ES-I3 (cell line): ENCODE measurements around the gene MRPL45.

Experiments
- H3K36me3 ChIP-seq: 2 replicates; pipeline ENCODE4 v1.6.1; 2013; ENCODE audit warnings: mild to moderate bottlenecking, low read length, control low read depth, moderate library complexity; ENCODE audit not compliant: insufficient read depth
- H3K4me1 ChIP-seq: 2 replicates; pipeline ENCODE4 v1.6.1; 2013; ENCODE audit warnings: mild to moderate bottlenecking, control low read depth, low read length; ENCODE audit not compliant: insufficient read depth
- H3K9ac ChIP-seq: 2 replicates; pipeline ENCODE4 v1.6.1; 2013; ENCODE audit warnings: low read depth, mild to moderate bottlenecking, low read length, moderate library complexity
- H3K9me3 ChIP-seq: 2 replicates; pipeline ENCODE4 v1.6.1; 2013; ENCODE audit warnings: mild to moderate bottlenecking, low read length, moderate library complexity; ENCODE audit not compliant: control insufficient read depth, insufficient read depth

MRPL45 gene

DNA sequence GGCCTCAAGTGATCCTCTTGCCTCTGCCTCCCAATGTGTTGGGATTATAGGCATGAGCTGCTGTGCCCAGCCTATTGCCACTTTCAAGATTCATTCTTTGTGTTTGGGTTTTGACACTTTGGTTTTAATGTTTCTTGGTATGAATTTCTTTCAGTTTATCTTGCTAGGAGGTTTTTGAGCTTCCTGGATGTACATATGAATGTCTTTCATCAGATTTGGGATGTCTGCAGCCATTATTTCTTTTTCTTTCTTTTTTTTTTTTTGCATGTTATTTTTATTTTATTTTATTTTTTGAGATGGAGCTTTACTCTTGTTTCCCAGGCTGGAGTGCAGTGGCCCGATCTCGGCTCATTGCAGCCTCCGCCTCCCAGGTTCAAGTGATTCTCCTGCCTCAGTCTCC, 18.5 kb downstream of the MRPL45 start:
- H3K36me3 ChIP-seq, result no peaks in the 10 kb centered on the region; the same call in 1 of the 2 replicates
- H3K9ac ChIP-seq, result no peak overlapping the region
- no peaks in the 10 kb centered on the region for H3K9me3 ChIP-seq
- no peaks in the 10 kb centered on the region for H3K4me1 ChIP-seq

GRCh38 chr17:38317081-38317480, 20.1 kb downstream of the MRPL45 start:
- H3K36me3 ChIP-seq, result no peaks in the 10 kb centered on the region; the same call in 1 of the 2 replicates
- H3K9me3 ChIP-seq, result no peaks in the 10 kb centered on the region
- no peak overlapping the region for H3K9ac ChIP-seq
- H3K4me1 ChIP-seq, result no peaks in the 10 kb centered on the region

GRCh38 chr17:38320482-38320881, 23.5 kb downstream of the MRPL45 start:
- H3K9me3 ChIP-seq, result no peaks in the 10 kb centered on the region
- peaks cover 4% of the 10 kb centered on the region for H3K36me3 ChIP-seq
- no peak overlapping the region for H3K9ac ChIP-seq
- H3K4me1 ChIP-seq, result peaks cover 13% of the 10 kb centered on the region

DNA sequence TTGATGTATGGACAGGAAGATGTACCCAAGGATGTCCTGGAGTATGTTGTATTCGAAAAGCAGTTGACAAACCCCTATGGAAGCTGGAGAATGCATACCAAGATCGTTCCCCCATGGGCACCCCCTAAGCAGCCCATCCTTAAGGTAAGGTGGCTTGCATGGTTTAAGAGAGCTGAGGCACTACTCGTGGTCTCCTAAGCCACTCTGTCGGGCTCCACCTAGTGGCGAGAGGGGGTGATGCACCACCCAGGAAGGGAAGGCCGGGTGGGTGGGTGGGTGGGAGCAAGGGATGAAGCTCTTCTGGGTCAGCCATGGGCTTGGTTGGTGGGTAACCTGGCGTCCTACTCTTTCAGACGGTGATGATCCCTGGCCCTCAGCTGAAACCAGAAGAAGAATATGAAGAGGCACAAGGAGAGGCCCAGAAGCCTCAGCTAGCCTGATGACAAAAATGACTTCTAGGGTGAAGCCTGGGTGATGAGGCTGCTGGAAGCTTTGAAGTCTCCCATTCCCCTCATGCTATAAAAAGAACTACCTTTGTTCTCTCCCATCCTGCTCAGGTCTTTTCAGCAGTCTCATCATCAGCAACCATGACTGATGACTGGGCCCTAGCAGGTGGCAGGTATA, 25.3 kb downstream of the MRPL45 start:
- Histone ChIP-seq H3K9me3 (no peaks in the 10 kb centered on the region), H3K36me3 (peaks cover 4% of the 10 kb centered on the region), H3K9ac (no peak overlapping the region), H3K4me1 (peaks cover 18% of the 10 kb centered on the region)

DNA sequence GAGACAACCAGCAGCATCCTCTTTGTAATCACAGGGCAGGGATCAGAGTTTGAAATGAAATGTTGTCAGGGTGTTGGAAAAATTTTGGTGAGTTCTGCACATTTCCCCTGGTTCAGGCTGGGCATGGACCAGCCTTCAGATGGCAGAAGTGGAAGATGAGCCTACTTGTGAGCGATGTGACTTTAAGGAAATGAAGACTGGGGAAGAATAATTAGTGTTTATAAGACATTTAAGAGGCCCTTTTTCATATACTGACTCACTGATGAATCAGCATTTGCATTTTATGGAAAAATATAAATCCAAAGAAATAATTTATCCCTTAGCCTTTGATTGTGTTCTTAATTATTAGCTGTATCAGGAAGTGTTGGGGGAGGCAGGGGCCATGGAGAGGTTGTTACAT, 25.9 kb downstream of the MRPL45 start:
- Histone ChIP-seq H3K9ac (no peak overlapping the region), H3K36me3 (peaks cover 4% of the 10 kb centered on the region), H3K9me3 (no peaks in the 10 kb centered on the region), H3K4me1 (peaks cover 18% of the 10 kb centered on the region)

DNA sequence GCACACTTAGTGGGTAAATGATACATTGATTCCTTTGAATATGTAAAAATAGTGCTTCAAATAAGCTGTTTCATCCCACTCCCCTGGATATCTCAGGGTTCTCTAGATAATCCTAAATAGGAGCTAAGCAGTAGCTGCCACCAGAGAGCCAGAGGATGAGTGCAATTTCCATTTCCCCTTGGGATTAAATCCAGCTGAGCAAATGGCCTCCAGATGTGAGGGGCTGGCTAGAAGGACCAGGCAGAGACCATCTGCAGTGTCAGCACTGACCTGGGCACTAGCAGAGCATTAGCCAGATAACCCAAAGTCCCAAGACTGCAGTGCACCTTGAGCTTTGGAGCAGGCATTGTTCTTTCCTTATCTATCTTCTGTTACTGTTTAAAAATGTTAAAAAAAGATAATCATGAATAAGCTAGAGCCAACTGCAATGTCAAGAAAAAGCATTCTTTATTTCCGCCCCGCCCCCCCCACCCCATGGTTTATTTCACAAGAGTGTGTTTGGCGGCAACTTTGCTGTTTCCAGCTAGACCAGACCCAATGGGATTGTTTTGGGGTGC, 27.3 kb downstream of the MRPL45 start:
- H3K9me3 ChIP-seq, result no peaks in the 10 kb centered on the region
- H3K36me3 ChIP-seq, result peaks cover 4% of the 10 kb centered on the region
- no peak overlapping the region for H3K9ac ChIP-seq
- peaks cover 18% of the 10 kb centered on the region for H3K4me1 ChIP-seq

- H3K9me3 ChIP-seq, result no peaks in the 10 kb centered on the region
- H3K36me3 ChIP-seq, result peaks cover 4% of the 10 kb centered on the region
- no peak overlapping the region for H3K9ac ChIP-seq
- H3K4me1 ChIP-seq, result peaks cover 18% of the 10 kb centered on the region
Observed at GRCh38 chr17:38324772-38325171, 27.8 kb downstream of the MRPL45 start.

DNA sequence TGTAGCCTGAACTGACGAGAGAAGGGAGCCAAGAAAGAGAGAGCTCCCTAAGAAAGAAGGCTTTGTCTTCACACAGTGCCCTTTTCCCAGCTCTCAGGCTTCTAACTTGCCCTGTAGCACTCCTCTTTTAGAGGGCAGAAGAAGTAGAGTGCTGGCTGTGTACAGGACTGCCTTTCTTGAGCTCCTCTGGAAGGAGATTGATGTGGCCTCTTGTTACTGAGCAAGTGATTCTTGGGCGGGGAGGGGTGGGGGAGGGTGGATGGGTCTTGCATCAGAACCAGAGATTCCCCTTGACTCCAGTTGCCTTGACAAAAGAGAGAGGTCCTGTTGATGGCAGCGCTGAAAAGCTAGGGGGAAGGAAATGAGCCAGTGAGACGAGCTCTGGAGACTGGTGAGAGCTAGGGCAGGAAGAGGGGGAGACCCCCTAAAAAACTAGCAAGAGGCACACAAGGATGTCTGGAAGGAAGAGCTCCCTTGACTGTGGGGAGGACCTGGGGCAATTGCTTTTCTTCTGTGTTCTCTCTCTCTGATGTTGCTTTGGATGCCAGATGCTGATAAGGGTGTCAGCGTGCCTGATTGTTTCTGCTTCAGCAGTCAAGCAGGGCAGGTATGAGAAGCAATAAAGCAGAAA, 28.4 kb downstream of the MRPL45 start:
- H3K9ac ChIP-seq, result no peak overlapping the region
- H3K9me3 ChIP-seq, result no peaks in the 10 kb centered on the region
- peaks cover 4% of the 10 kb centered on the region for H3K36me3 ChIP-seq
- peaks cover 18% of the 10 kb centered on the region for H3K4me1 ChIP-seq

GRCh38 chr17:38326996-38327792, 30.2 kb downstream of the MRPL45 start:
- Histone ChIP-seq H3K36me3 (peaks cover 4% of the 10 kb centered on the region), H3K9ac (no peak overlapping the region), H3K4me1 (peaks cover 18% of the 10 kb centered on the region), H3K9me3 (no peaks in the 10 kb centered on the region)

DNA sequence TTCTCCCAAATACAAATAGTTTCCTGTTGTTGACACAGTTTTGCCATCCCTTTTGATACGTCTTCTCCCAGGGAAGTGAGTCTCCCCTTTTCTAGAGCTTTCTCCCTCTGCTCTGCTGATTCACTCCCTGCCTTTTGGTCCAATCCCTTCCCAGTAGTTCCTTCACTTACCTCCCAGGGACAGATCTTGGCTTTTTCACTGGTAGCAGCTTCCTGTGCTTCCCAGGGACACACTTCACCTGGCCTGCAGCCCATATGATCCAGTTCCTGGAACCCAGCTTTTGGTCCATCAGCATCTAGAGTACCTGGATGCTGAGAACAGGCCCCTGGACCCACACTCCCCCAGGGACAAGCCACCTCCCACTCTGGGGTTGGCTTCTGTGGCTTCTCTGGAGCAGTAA, 31.0 kb downstream of the MRPL45 start:
- H3K9ac ChIP-seq, result no peak overlapping the region
- no peaks in the 10 kb centered on the region; the same call in 1 of the 2 replicates for H3K36me3 ChIP-seq
- H3K9me3 ChIP-seq, result no peaks in the 10 kb centered on the region
- H3K4me1 ChIP-seq, result peaks cover 18% of the 10 kb centered on the region

- no peak overlapping the region for H3K9ac ChIP-seq
- H3K36me3 ChIP-seq, result no peaks in the 10 kb centered on the region
- peaks cover 18% of the 10 kb centered on the region for H3K4me1 ChIP-seq
- no peaks in the 10 kb centered on the region for H3K9me3 ChIP-seq
Observed at GRCh38 chr17:38328620-38329019, 31.7 kb downstream of the MRPL45 start.

DNA sequence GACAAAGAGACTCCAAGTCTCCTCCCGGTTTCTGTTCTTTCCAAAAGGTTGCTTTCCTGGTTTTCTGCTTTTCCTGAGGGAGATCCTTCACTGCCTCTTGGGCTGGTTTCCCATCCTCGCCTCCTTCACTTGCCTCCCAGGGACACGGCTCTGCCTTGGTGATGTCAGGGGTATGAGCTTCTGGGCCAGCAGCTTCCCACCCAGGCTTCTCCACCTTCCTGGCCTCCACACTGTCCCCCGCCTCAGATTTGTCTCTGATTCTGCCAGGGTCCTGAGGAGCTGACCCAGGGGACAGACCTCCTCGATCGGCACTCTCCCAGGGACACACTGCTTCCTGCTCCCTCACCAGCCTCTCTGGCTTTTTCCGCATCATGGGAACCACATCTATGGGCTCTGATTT, 32.3 kb downstream of the MRPL45 start:
- H3K4me1 ChIP-seq, result peaks cover 15% of the 10 kb centered on the region
- no peaks in the 10 kb centered on the region for H3K9me3 ChIP-seq
- H3K9ac ChIP-seq, result no peak overlapping the region
- no peaks in the 10 kb centered on the region for H3K36me3 ChIP-seq

GRCh38 chr17:38329808-38330730, 33.1 kb downstream of the MRPL45 start:
- no peaks in the 10 kb centered on the region for H3K36me3 ChIP-seq
- no peak overlapping the region for H3K9ac ChIP-seq
- H3K4me1 ChIP-seq, result peaks cover 8% of the 10 kb centered on the region
- no peaks in the 10 kb centered on the region for H3K9me3 ChIP-seq

GRCh38 chr17:38330941-38331411, 34.0 kb downstream of the MRPL45 start:
- no peaks in the 10 kb centered on the region for H3K9me3 ChIP-seq
- no peaks in the 10 kb centered on the region for H3K36me3 ChIP-seq
- 0 out of 2 replicates have a peak, but pooled peaks cover under 1% of the 10 kb centered on the region for H3K4me1 ChIP-seq
- H3K9ac ChIP-seq, result no peak overlapping the region
